ENCODE measurements around the gene CCDC27. TPM values are rescaled to one million over a fixed set of nuclear protein-coding genes. Genes with fewer than 3 reads are reported as not detected.

CCDC27 gene
- not detected for total RNA-seq

DNA sequence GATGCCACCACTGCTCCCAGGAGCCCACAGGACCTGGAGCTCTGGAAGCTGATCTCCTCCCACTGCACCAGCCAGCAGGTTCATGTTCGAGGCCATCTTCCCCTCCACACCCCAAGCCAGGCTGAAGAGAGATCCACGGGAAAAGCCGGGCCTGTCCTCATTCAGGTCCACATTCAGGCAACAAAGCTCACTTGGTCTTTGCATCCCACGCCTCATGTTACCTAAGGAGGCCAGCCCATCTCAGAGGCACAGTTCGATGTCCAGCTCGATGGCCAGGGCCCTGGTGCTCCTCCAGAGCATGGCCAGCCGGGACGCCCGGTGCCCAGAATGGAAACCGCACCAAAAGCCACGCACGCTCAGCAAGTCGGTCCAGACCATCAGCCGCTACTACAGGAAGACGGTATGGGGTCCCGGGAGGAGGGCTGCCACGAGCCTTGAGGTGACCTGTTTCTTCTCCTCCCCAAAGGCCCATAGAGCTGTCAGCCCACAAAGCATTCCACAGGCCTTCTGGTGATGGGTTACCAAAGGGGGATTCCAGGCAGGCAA, at the start of gene CCDC27:
CCDC27 (plus strand) TSS at position 51 of the 546 bp plus-strand sequence; CDS start at position 83, 32 bp downstream.
- peaks cover 0 to 5% of the 10 kb centered on the region in 2 donors for H3K4me1 ChIP-seq
- H3K9me3 ChIP-seq, result no peaks in the 10 kb centered on the region
- no peak for TF ChIP-seq CTCF (IDR thresholded peaks at IDR 0.05)
- H3K36me3 ChIP-seq, result no peaks in the 10 kb centered on the region
- DNase-seq (ENCODE audit: low spot score), result no peak
- no peak within 1 kb of the TSS for H3K27ac ChIP-seq
- H3K4me3 ChIP-seq, result no peak within 1 kb of the TSS
- H3K27me3 ChIP-seq, result no peaks in the 10 kb centered on the region

DNA sequence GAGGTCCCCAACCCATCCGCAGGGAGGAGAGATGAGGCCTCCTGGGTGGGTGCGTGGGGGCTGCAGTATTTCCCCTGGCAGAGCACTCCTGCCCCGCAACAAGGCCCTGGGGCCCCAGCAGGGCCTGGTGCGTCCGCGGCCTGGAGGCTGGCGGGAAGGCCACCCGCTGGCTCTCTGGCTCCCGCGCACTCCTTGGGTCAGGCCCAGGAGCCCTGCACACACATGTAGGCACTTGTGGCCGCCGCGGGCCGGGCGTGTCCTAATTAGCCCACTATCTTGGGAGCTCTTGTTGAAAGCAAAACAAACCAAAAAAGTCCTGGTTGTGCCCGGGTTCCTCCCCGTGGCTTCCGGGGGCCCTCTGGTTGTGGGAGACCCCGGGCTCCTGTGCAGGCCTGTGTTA, 49.7 kb upstream of the CCDC27 start:
- DNase-seq (ENCODE audit: low spot score), result no peak
- no peaks in the 10 kb centered on the region for H3K9me3 ChIP-seq
- H3K4me3 ChIP-seq, result no peak overlapping the region
- no peaks in the 10 kb centered on the region for H3K27me3 ChIP-seq
- TF ChIP-seq CTCF (IDR thresholded peaks at IDR 0.05), result no peak
- no peak overlapping the region for H3K27ac ChIP-seq
- no peaks in the 10 kb centered on the region for H3K4me1 ChIP-seq
- no peaks in the 10 kb centered on the region for H3K36me3 ChIP-seq

DNA sequence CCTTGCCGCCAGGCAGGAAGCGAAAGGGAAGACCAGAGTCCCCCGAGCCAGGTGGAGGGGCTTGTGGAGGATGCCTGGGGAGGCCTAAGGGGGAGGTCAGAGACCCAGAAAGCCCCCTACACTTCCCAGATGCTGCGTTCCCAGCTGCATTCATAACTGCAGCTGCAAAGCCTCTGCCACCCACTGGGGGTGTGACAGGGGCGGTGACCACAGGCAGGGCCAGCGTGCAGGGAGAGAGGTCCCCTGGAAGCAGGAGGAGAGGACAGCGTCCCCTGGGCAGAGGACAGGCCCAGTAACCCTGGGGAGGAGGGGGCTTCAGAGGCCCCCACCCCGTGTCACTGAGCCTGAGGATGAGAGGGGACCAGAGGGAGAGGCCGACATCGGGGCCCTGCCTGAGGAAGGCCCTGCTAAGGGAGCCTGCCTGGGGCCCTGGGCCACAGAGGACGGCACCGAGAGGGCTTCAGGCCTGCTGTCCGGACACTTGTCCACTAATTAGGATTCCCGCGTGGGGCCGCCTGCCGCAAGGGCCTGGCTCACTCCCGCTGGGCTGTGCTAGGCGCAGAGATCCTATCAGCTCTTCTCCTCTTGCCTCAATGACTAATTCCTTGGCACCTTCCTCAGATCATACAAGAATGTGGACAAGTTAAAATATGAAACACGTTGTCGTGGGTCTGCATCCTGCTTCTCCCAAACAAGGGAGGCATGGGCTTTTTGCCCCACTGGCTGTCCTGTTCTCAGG, 49.1 kb upstream of the CCDC27 start:
- Histone ChIP-seq H3K4me1 (no peaks in the 10 kb centered on the region), H3K4me3 (no peak overlapping the region), H3K36me3 (no peaks in the 10 kb centered on the region), H3K9me3 (no peaks in the 10 kb centered on the region), H3K27me3 (no peaks in the 10 kb centered on the region), H3K27ac (no peak overlapping the region)
- TF ChIP-seq CTCF (IDR thresholded peaks at IDR 0.05), result no peak
- no peak for DNase-seq (ENCODE audit: low spot score)

DNA sequence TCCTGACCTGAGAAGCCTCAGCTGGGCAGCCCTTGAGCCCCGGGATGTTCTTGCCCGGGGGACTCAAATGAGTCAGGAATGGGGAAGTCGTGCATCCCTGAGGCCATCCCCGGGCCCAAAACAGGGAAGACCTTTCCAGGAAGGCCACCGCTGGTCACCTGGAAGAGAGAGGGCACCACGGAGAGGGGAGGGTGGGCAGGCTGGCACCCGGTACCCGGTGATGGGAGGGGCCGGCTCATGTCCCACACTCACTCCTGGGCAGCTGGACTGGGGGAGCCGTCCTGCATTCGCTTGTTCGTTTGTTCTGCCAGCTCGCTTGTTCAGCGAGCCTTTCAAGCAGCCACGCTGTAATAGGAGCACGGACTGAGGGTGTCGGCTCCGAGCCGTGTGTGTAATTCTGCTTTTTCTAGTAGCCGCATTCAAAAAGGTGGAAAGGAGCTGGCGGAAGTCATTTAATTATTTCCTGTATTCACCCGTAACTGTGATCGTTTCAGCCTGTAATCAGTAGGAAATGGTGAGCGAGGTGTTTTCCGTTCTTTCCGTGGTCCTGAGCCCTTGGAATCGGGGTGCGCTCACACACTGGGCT, 48.4 kb upstream of the CCDC27 start:
- DNase-seq (ENCODE audit: low spot score), result no peak
- TF ChIP-seq CTCF (IDR thresholded peaks at IDR 0.05), result no peak
- no peaks in the 10 kb centered on the region for H3K36me3 ChIP-seq
- peaks cover 0 to 3% of the 10 kb centered on the region in 2 donors for H3K27me3 ChIP-seq
- H3K4me3 ChIP-seq, result no peak overlapping the region
- H3K4me1 ChIP-seq, result no peaks in the 10 kb centered on the region
- no peaks in the 10 kb centered on the region for H3K9me3 ChIP-seq
- H3K27ac ChIP-seq, result no peak overlapping the region

- Histone ChIP-seq H3K36me3 (no peaks in the 10 kb centered on the region), H3K27me3 (peaks cover 0 to 4% of the 10 kb centered on the region in 2 donors), H3K27ac (no peak overlapping the region), H3K4me1 (no peaks in the 10 kb centered on the region), H3K9me3 (no peaks in the 10 kb centered on the region), H3K4me3 (no peak overlapping the region)
- no peak for TF ChIP-seq CTCF (IDR thresholded peaks at IDR 0.05)
- no peak for DNase-seq (ENCODE audit: low spot score)
Observed at GRCh38 chr1:3705341-3705950, 46.8 kb upstream of the CCDC27 start.
